K562 (cell line): Measurements from ENCODE around the gene CFAP52. TPM values are rescaled to one million over a fixed set of nuclear protein-coding genes. Genes with fewer than 3 reads are reported as not detected.

ENCODE experiments used
- ATAC-seq: fragments of 200-7000 bp; cut with Tn5 transposase; 3 replicates; pipeline ENCODE4 v1.9.1; 2020; ENCODE audit warnings: moderate library complexity
- BruUV-seq: library from RNA; stranded (reverse); fragments of 400-500 nt; replicated peaks from 2 replicates; lab custom pipeline; 2021; lab: Mats Ljungman, UMichigan
- CTCF ChIA-PET: fragments of 300-600 bp; formaldehyde crosslinking; extraction: SDS; loops from one replicate; lab custom pipeline; 2021; ENCODE audit warnings: low intra/inter-chr PET ratio; lab: Yijun Ruan, JAX
- POLR2A ChIA-PET: fragments of 300-600, 350-650 bp; sonication (Branson Sonifier 250); formaldehyde crosslinking; extraction: SDS; loops from one replicate; lab custom pipeline; 2021; ENCODE audit warnings: antibody characterized with exemption, inconsistent platforms; lab: Yijun Ruan, JAX
- DNase-seq, 4 experiments: peaks; one replicate each; pipeline versions ENCODE4 v3.0.0 to v3.0.0-alpha.2; 2011 to 2018; ENCODE audit warnings: low spot score in 3 of 4, mixed read lengths in 3 of 4; ENCODE audit errors: extremely low read depth in 1 of 4
- FAIRE-seq: peaks from 2 replicates; lab custom pipeline; 2011; peaks lifted over from hg19 to GRCh38; lab: Jason Lieb, UNC
- H2AFZ ChIP-seq: 2 replicates; pipeline ENCODE4 v1.6.0; 2011; ENCODE audit warnings: low read depth, low read length, control low read depth, inconsistent platforms
- H3K27ac ChIP-seq: fragments of 200-600 bp; 3 replicates; pipeline ENCODE4 v1.8.0; 2011; ENCODE audit warnings: low read depth, mild to moderate bottlenecking, control low read depth, inconsistent platforms, low read length, moderate library complexity, mixed read lengths; ENCODE audit errors: extremely low read depth
- H3K27me3 ChIP-seq, 2 experiments: fragments of 300-600 bp in 1 of 2; 2 replicates in 1 of 2; 3 replicates in 1 of 2; pipeline versions ENCODE4 v1.6.0 to v1.8.0; 2011; ENCODE audit warnings: inconsistent platforms in 2 of 2, low read length in 2 of 2, mild to moderate bottlenecking in 1 of 2, mixed read lengths in 1 of 2, moderate library complexity in 1 of 2; ENCODE audit not compliant: control insufficient read depth in 2 of 2, insufficient read depth in 2 of 2
- H3K36me3 ChIP-seq: fragments of 300-600 bp; 3 replicates; pipeline ENCODE4 v1.8.0; 2011; ENCODE audit warnings: mild to moderate bottlenecking, low read length, inconsistent platforms; ENCODE audit not compliant: control insufficient read depth, insufficient read depth
- H3K4me1 ChIP-seq, 2 experiments: fragments of 200-600 bp in 1 of 2; replicated peaks in 1 of 2; 2 replicates in 1 of 2; 3 replicates in 1 of 2; pipeline versions ENCODE4 v1.5.1 to v1.8.0; 2011; ENCODE audit warnings: inconsistent platforms in 2 of 2, low read length in 2 of 2, mild to moderate bottlenecking in 1 of 2, mixed read lengths in 1 of 2, moderate library complexity in 1 of 2; ENCODE audit not compliant: control insufficient read depth in 2 of 2, insufficient read depth in 2 of 2
- H3K4me2 ChIP-seq: 2 replicates; pipeline ENCODE4 v1.6.1; 2011; ENCODE audit warnings: low read length, control low read depth, inconsistent platforms, mixed read lengths; ENCODE audit not compliant: insufficient read depth
- H3K4me3 ChIP-seq: fragments of 200-600 bp; sonication (generic), shearing (Covaris generic); 2 replicates; pipeline ENCODE4 v1.5.1; 2016; ENCODE audit warnings: control low read depth, inconsistent platforms
- H3K79me2 ChIP-seq: fragments of 200-600 bp; 3 replicates; pipeline ENCODE4 v1.8.0; 2011; ENCODE audit warnings: low read length, inconsistent platforms; ENCODE audit not compliant: control insufficient read depth, insufficient read depth
- H3K9ac ChIP-seq, 2 experiments: 2 replicates each; pipeline versions ENCODE4 v1.6.0 to v1.6.1; 2011; ENCODE audit warnings: low read depth in 2 of 2, low read length in 2 of 2, control low read depth in 1 of 2, inconsistent platforms in 1 of 2, mild to moderate bottlenecking in 1 of 2, mixed read lengths in 1 of 2; ENCODE audit not compliant: insufficient read depth in 1 of 2
- H3K9me1 ChIP-seq: one replicate; pipeline ENCODE4 v1.6.0; 2011; ENCODE audit warnings: inconsistent platforms, mild to moderate bottlenecking, low read length, moderate library complexity; ENCODE audit not compliant: control insufficient read depth, insufficient read depth
- H3K9me3 ChIP-seq: replicated peaks from 2 replicates; pipeline ENCODE4 v1.5.1; 2011; ENCODE audit warnings: low read depth, low read length, inconsistent platforms; ENCODE audit not compliant: control insufficient read depth, insufficient read depth
- H4K20me1 ChIP-seq: replicated peaks from 2 replicates; pipeline ENCODE4 v1.6.1; 2011; ENCODE audit warnings: low read length, inconsistent platforms, mixed read lengths; ENCODE audit not compliant: control insufficient read depth, insufficient read depth
- ATF4 ChIP-seq: fragments of 450-650 bp; formaldehyde crosslinking; IDR thresholded peaks from 2 replicates; pipeline ENCODE4 v1.4.0; 2022; ENCODE audit warnings: mild to moderate bottlenecking, moderate library complexity
- BMI1 ChIP-seq: fragments of 150-350 bp; IDR thresholded peaks from 2 replicates; pipeline ENCODE4 v1.6.1; 2014; ENCODE audit warnings: low read length
- E2F5 ChIP-seq: sonication (generic); formaldehyde crosslinking; IDR thresholded peaks from 2 replicates; pipeline ENCODE4 v1.8.0; 2022; ENCODE audit warnings: mild to moderate bottlenecking, missing genetic modification reagents
- FUS ChIP-seq: fragments of 200-400 bp; formaldehyde crosslinking; optimal IDR thresholded peaks from 2 replicates; pipeline ENCODE3; 2017; ENCODE audit warnings: low read depth, low read length
- ID3 ChIP-seq, 2 experiments: fragments of 250-450 bp in 1 of 2; fragments of 450-650 bp in 1 of 2; sonication (Bioruptor Pico) in 1 of 2; IDR thresholded peaks; 2 replicates each; pipeline versions ENCODE4 v1.6.1 to v1.8.0; 2016 to 2021; ENCODE audit warnings: mild to moderate bottlenecking in 2 of 2, moderate library complexity in 2 of 2, missing compliant biosample characterization in 1 of 2, missing genetic modification characterization in 1 of 2
- IFI16 ChIP-seq: fragments of 250-450 bp; sonication (Bioruptor Pico); IDR thresholded peaks from 2 replicates; pipeline ENCODE4 v2.1.2; 2022; ENCODE audit warnings: mild to moderate bottlenecking, inconsistent platforms
- RREB1 ChIP-seq: fragments of 250-450 bp; sonication (Bioruptor Pico); IDR thresholded peaks from 2 replicates; pipeline ENCODE4 v1.4.0; 2020
- SIN3A ChIP-seq, 2 experiments: fragments of 150-350 bp in 1 of 2; IDR thresholded peaks; 2 replicates each; pipeline ENCODE4 v1.6.1; 2011 to 2016; ENCODE audit warnings: borderline replicate concordance in 2 of 2, low read depth in 2 of 2, low read length in 2 of 2, mild to moderate bottlenecking in 2 of 2, moderate library complexity in 2 of 2; ENCODE audit not compliant: control insufficient read depth in 1 of 2
- TBL1XR1 ChIP-seq, 2 experiments: IDR thresholded peaks; 2 replicates each; pipeline ENCODE4 v1.6.1; 2012; ENCODE audit warnings: improper control_type of control experiment in 2 of 2, low read length in 2 of 2, mild to moderate bottlenecking in 1 of 2
- USF1 ChIP-seq: sonication (generic); formaldehyde crosslinking; IDR thresholded peaks from 2 replicates; pipeline ENCODE4 v1.9.0; 2022; ENCODE audit warnings: mild to moderate bottlenecking, missing genetic modification reagents
- ZBTB1 ChIP-seq: sonication (generic); formaldehyde crosslinking; IDR thresholded peaks from 2 replicates; pipeline ENCODE4 v1.8.1; 2023; ENCODE audit warnings: missing genetic modification reagents, low read depth, mild to moderate bottlenecking, borderline replicate concordance
- ZC3H4 ChIP-seq: sonication (generic); formaldehyde crosslinking; IDR thresholded peaks from 2 replicates; pipeline ENCODE4 v1.9.0; 2021; ENCODE audit warnings: missing genetic modification reagents, borderline replicate concordance
- ZNF239 ChIP-seq: fragments of 250-450 bp; sonication (Bioruptor Pico); IDR thresholded peaks from 2 replicates; pipeline ENCODE4 v1.4.0; 2020; ENCODE audit warnings: mild to moderate bottlenecking
- in situ Hi-C: fragments of 300-500 bp; cut with MboI; formaldehyde crosslinking; loops from 4 replicates; pipeline ENCODE4 v1.15.0; 2018; ENCODE audit warnings: inconsistent platforms, mixed read lengths
- intact Hi-C: fragments of 100-400 bp; cut with micrococcal nuclease; formaldehyde crosslinking; loops from 2 replicates; pipeline ENCODE4 v1.14.2; 2022
- polyA plus RNA-seq, 8 experiments: library from polyadenylated mRNA; depleted of rRNA in 4 of 8; stranded (reverse) in 5 of 8; unstranded in 3 of 8; fragments of >200 nt; fragmentation: Nextera tagmentation in 2 of 8; fragmentation: Illumina TruSeq in 1 of 8; extraction: Ambion mirVana in 2 of 8; extraction: Trizol in 1 of 8; gene quantifications; 2 replicates each; pipeline versions ENCODE4 v1.2.1 to v1.2.3, GENCODE V29; 2011 to 2014; ENCODE audit warnings: inconsistent platforms in 1 of 8, missing spikeins in 1 of 8
- total RNA-seq, 7 experiments: library from RNA; depleted of rRNA in 6 of 7; stranded (reverse); fragments of >200 nt in 6 of 7; fragmentation: Illumina TruSeq in 2 of 7; extraction: Trizol in 2 of 7; gene quantifications; 2 replicates each; pipeline versions ENCODE4 v1.2.1 to v1.2.3, GENCODE V29; 2011 to 2021; ENCODE audit warnings: low replicate concordance in 1 of 7

Gene CFAP52
- total and polyA plus RNA-seq, 9 of the 15 experiments (the other 6 are each of a cell fraction or from before 2014, with no cell fraction given): not detected

GRCh38 chr17:9568004-9568403 is 8.4 kb upstream of the CFAP52 start:
- FAIRE-seq (no peak), DNase-seq (no peak), ATAC-seq (no peak)
- CTCF ChIA-PET: no interaction called here
- H3K36me3 ChIP-seq: no peaks in the 10 kb centered on the region
- POLR2A ChIA-PET: no interaction called here
- no peaks in the 10 kb centered on the region for H3K4me1 ChIP-seq
- H3K79me2 ChIP-seq: no peaks in the 10 kb centered on the region
- no peak overlapping the region for H3K4me3 ChIP-seq
- no peaks in the 10 kb centered on the region for H3K9me3 ChIP-seq
- H4K20me1 ChIP-seq: no peaks in the 10 kb centered on the region
- no peak overlapping the region for H3K4me2 ChIP-seq
- no peak overlapping the region for H3K27ac ChIP-seq
- in situ Hi-C loops (no loop called here), intact Hi-C loops (no loop called here)
- TF ChIP-seq IFI16 (no peak), ZC3H4 (CRISPR knock-in tag) (no peak), ZBTB1 (CRISPR knock-in tag) (no peak), ATF4 (CRISPR knock-in tag) (no peak), SIN3A (IDR thresholded peaks at IDR 0.05; ENCODE audit: borderline replicate concordance in 2 of 2, control insufficient read depth in 1 of 2, low read depth in 2 of 2, low read length in 2 of 2) (no peak), USF1 (CRISPR knock-in tag) (no peak), FUS (no peak), ID3 (CRISPR knock-in tag; IDR thresholded peaks at IDR 0.05) (no peak), ID3 (tag; IDR thresholded peaks at IDR 0.05) (no peak), BMI1 (no peak), RREB1 (no peak), TBL1XR1 (IDR thresholded peaks at IDR 0.05; ENCODE audit: low read length in 2 of 2) (no peak), E2F5 (CRISPR knock-in tag) (no peak), ZNF239 (CRISPR knock-in tag) (no peak)
- no peak overlapping the region for H2AFZ ChIP-seq
- H3K27me3 ChIP-seq: no peaks in the 10 kb centered on the region
- no peak overlapping the region for H3K9ac ChIP-seq
- BruUV-seq: no TSS peak
- H3K9me1 ChIP-seq: no peaks in the 10 kb centered on the region
